ENCODE results near the gene ALPG.
"Not testable (repeated sequence)": the region's sequence is repeated elsewhere in the genome, so short reads cannot be mapped to it uniquely, and the experiment has no call there.

DNA sequence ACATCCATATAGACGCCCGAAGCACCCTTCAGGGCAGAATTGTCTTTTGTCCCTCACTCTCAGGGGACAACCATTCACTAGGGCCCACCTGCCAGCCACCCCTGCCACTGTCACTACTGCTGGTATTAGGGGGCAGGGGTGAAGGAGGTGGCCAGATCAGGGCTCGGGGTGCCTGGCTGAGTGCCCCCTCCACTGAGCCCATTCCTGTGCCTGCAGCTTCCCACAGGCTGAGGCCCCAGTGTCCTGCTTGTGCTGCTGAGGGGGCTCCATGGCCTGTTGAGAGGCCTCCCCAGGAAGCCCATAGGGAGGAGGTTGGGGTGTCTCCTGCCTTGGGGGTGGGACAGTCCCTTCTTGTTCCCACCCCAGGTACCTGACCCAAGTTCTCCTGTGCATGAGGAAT, 45.0 kb downstream of the ALPG start:
- TF ChIP-seq, protein P1, sequence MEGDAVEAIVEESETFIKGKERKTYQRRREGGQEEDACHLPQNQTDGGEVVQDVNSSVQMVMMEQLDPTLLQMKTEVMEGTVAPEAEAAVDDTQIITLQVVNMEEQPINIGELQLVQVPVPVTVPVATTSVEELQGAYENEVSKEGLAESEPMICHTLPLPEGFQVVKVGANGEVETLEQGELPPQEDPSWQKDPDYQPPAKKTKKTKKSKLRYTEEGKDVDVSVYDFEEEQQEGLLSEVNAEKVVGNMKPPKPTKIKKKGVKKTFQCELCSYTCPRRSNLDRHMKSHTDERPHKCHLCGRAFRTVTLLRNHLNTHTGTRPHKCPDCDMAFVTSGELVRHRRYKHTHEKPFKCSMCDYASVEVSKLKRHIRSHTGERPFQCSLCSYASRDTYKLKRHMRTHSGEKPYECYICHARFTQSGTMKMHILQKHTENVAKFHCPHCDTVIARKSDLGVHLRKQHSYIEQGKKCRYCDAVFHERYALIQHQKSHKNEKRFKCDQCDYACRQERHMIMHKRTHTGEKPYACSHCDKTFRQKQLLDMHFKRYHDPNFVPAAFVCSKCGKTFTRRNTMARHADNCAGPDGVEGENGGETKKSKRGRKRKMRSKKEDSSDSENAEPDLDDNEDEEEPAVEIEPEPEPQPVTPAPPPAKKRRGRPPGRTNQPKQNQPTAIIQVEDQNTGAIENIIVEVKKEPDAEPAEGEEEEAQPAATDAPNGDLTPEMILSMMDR (IDR thresholded peaks at IDR 0.05 in 4 of 5, conservative IDR thresholded peaks at IDR 0.05 in 1 of 5) = not testable (repeated sequence)
- TF ChIP-seq POLR2A (IDR thresholded peaks at IDR 0.05) = not testable (repeated sequence)
